GM23338 (cell line): ENCODE data around the gene RPL10. TPM values are rescaled to one million over a fixed set of nuclear protein-coding genes. Genes with fewer than 3 reads are reported as not detected.
A peak's percentile ranks its signal among the peaks of the same experiment; 100 is the strongest.

Experiments
- ATAC-seq: fragments of 200-7000 bp; cut with Tn5 transposase; 3 replicates; pipeline ENCODE4 v1.9.1; 2020
- DNase-seq: peaks from one replicate; pipeline ENCODE4 v3.0.0-alpha.2; 2015; ENCODE audit warnings: low spot score
- H2AFZ ChIP-seq: fragments of 200-600 bp; sonication (generic); 2 replicates; pipeline ENCODE4 v1.8.0; 2016; ENCODE audit warnings: antibody characterized with exemption, mild to moderate bottlenecking, moderate library complexity
- H3F3A ChIP-seq: fragments of 200-600 bp; sonication (generic); replicated peaks from 2 replicates; pipeline ENCODE4 v1.8.0; 2017; ENCODE audit warnings: antibody characterized with exemption, mixed run types, low read depth
- H3K27ac ChIP-seq: fragments of 200-600 bp; sonication (generic); 2 replicates; pipeline ENCODE4 v1.6.1; 2016; ENCODE audit warnings: low read depth
- H3K27me3 ChIP-seq: fragments of 200-600 bp; sonication (generic); 2 replicates; pipeline ENCODE4 v1.8.0; 2016; ENCODE audit warnings: mild to moderate bottlenecking, mixed run types, moderate library complexity; ENCODE audit not compliant: insufficient read depth
- H3K36me3 ChIP-seq: fragments of 200-600 bp; sonication (generic); 2 replicates; pipeline ENCODE4 v1.8.0; 2016; ENCODE audit warnings: mild to moderate bottlenecking; ENCODE audit not compliant: insufficient read depth
- H3K4me1 ChIP-seq: fragments of 200-600 bp; sonication (generic); 2 replicates; pipeline ENCODE4 v1.8.0; 2016; ENCODE audit warnings: mild to moderate bottlenecking, moderate library complexity; ENCODE audit not compliant: insufficient read depth
- H3K4me2 ChIP-seq: fragments of 200-600 bp; sonication (generic); 2 replicates; pipeline ENCODE4 v1.7.1; 2017; ENCODE audit warnings: mixed run types
- H3K4me3 ChIP-seq: fragments of 200-600 bp; sonication (generic); 2 replicates; pipeline ENCODE4 v1.6.1; 2016; ENCODE audit warnings: mixed run types
- H3K79me2 ChIP-seq: fragments of 200-600 bp; sonication (generic); replicated peaks from 2 replicates; pipeline ENCODE4 v1.8.0; 2017; ENCODE audit warnings: mild to moderate bottlenecking; ENCODE audit not compliant: insufficient read depth
- H3K9me2 ChIP-seq: fragments of 200-600 bp; sonication (generic); 2 replicates; pipeline ENCODE4 v1.8.0; 2017; ENCODE audit not compliant: insufficient read depth
- H4K20me1 ChIP-seq: fragments of 200-600 bp; sonication (generic); replicated peaks from 2 replicates; pipeline ENCODE4 v1.8.0; 2017; ENCODE audit warnings: mild to moderate bottlenecking; ENCODE audit not compliant: insufficient read depth
- H3K27ac Mint-ChIP-seq: 2 replicates; pipeline ENCODE4 v1.8.0; 2020; ENCODE audit warnings: inconsistent platforms, mild to moderate bottlenecking, moderate library complexity, mixed read lengths
- H3K27me3 Mint-ChIP-seq: 3 replicates; pipeline ENCODE4 v1.8.0; 2022; ENCODE audit warnings: low read depth, mild to moderate bottlenecking, moderate library complexity, mixed read lengths, inconsistent platforms; ENCODE audit not compliant: insufficient read depth, poor library complexity
- H3K36me3 Mint-ChIP-seq: 3 replicates; pipeline ENCODE4 v1.8.0; 2021; ENCODE audit warnings: low read depth, mild to moderate bottlenecking, inconsistent platforms, moderate library complexity, mixed read lengths
- H3K4me1 Mint-ChIP-seq: 3 replicates; pipeline ENCODE4 v1.8.0; 2020; ENCODE audit warnings: mild to moderate bottlenecking, inconsistent platforms, mixed read lengths
- H3K4me3 Mint-ChIP-seq: 3 replicates; pipeline ENCODE4 v1.8.0; 2021; ENCODE audit warnings: moderate library complexity, mild to moderate bottlenecking, inconsistent platforms, mixed read lengths
- H3K9me3 Mint-ChIP-seq: 3 replicates; pipeline ENCODE4 v1.8.0; 2020; ENCODE audit warnings: moderate library complexity, mild to moderate bottlenecking, inconsistent platforms, mixed read lengths
- CREB1 ChIP-seq: fragments of 250-450 bp; sonication (Bioruptor Pico); IDR thresholded peaks from 2 replicates; pipeline ENCODE4 v1.5.0; 2020; ENCODE audit warnings: low read depth, mild to moderate bottlenecking, moderate library complexity
- CTCF ChIP-seq, 2 experiments: fragments of 200-600 bp in 1 of 2; sonication (generic) in 1 of 2; conservative IDR thresholded peaks; 2 replicates each; pipeline versions ENCODE4 v1.5.1 to v1.6.1; 2016 to 2017; ENCODE audit warnings: antibody characterized with exemption in 2 of 2, low read depth in 2 of 2, mild to moderate bottlenecking in 2 of 2, moderate library complexity in 1 of 2
- EZH2 ChIP-seq: fragments of 200-600 bp; sonication (generic); IDR thresholded peaks from one replicate; pipeline ENCODE4 v1.8.0; 2017; ENCODE audit warnings: antibody characterized with exemption, mild to moderate bottlenecking, low read depth; ENCODE audit not compliant: unreplicated experiment
- EZH2phosphoT487 ChIP-seq: fragments of 200-600 bp; sonication (generic); IDR thresholded peaks from one replicate; pipeline ENCODE4 v1.8.1; 2018; ENCODE audit warnings: antibody characterized with exemption; ENCODE audit not compliant: unreplicated experiment
- JUNB ChIP-seq: IDR thresholded peaks from one replicate; pipeline ENCODE4 v1.6.1; 2016; ENCODE audit warnings: antibody characterized with exemption; ENCODE audit not compliant: unreplicated experiment
- NANOG ChIP-seq: IDR thresholded peaks from 2 replicates; pipeline ENCODE4 v1.6.1; 2016; ENCODE audit warnings: antibody characterized with exemption, borderline replicate concordance
- POLR2AphosphoS5 ChIP-seq: IDR thresholded peaks from 2 replicates; pipeline ENCODE4 v1.6.1; 2016; ENCODE audit warnings: antibody characterized with exemption, low read depth
- REST ChIP-seq: IDR thresholded peaks from one replicate; pipeline ENCODE4 v1.6.1; 2018; ENCODE audit warnings: antibody characterized with exemption; ENCODE audit not compliant: unreplicated experiment
- STAT1 ChIP-seq: IDR thresholded peaks from one replicate; pipeline ENCODE4 v1.6.1; 2016; ENCODE audit warnings: antibody characterized with exemption; ENCODE audit not compliant: unreplicated experiment
- ZNF331 ChIP-seq: fragments of 250-450 bp; sonication (Bioruptor Pico); IDR thresholded peaks from 2 replicates; pipeline ENCODE4 v1.5.0; 2020; ENCODE audit warnings: low read depth, mild to moderate bottlenecking, moderate library complexity
- ZNF462 ChIP-seq: fragments of 250-450 bp; sonication (Bioruptor Pico); IDR thresholded peaks from 2 replicates; pipeline ENCODE4 v1.5.0; 2020; ENCODE audit warnings: mild to moderate bottlenecking, moderate library complexity
- polyA plus RNA-seq: library from polyadenylated mRNA; unstranded; fragments of >200 nt; fragmentation: Nextera tagmentation; extraction: Ambion mirVana; gene quantifications from 2 replicates; pipeline ENCODE4 v1.2.1, GENCODE V29; 2016
- total RNA-seq: library from RNA; depleted of rRNA; stranded (reverse); fragments of >200 nt; shearing (Covaris generic); gene quantifications from 2 replicates; pipeline ENCODE4 v1.2.3, GENCODE V29; 2014

The RPL10 gene
- total and polyA plus RNA-seq, 2 experiments from 2014 or later: 1,696 to 4,929 TPM

GRCh38 chrX:154369449-154370299, 28.5 kb upstream of the RPL10 start (continued):
- TF ChIP-seq REST: peak; percentile 2
- TF ChIP-seq CREB1 (CRISPR knock-in tag): no peak
- TF ChIP-seq EZH2: no peak
- TF ChIP-seq JUNB: no peak
- peak; percentile 46 for TF ChIP-seq POLR2AphosphoS5

- Histone ChIP-seq H3K36me3 (no peaks in the 10 kb centered on the region), H3F3A (0 out of 2 replicates have a peak, but pooled peaks cover 7% of the 10 kb centered on the region), H2AFZ (no peak overlapping the region), H3K4me3 (peak overlapping the region; percentile 84), H3K9me2 (no peaks in the 10 kb centered on the region), H3K79me2 (peaks cover 49% of the 10 kb centered on the region), H4K20me1 (peaks cover 6% of the 10 kb centered on the region), H3K4me1 (0 out of 2 replicates have a peak, but pooled peaks cover 4% of the 10 kb centered on the region), H3K27ac (peak overlapping the region; percentile 95), H3K27me3 (no peaks in the 10 kb centered on the region), H3K4me2 (peak overlapping the region; percentile 88)
- peaks cover 6% of the 10 kb centered on the region; the same call in 1 of the 3 replicates for H3K4me1 Mint-ChIP-seq
- peak overlapping the region; percentile 99 for H3K27ac Mint-ChIP-seq
- ATAC-seq (no peak), DNase-seq (no peak)
- H3K9me3 Mint-ChIP-seq: peaks cover 5% of the 10 kb centered on the region; the same call in 2 of the 3 replicates
- H3K27me3 Mint-ChIP-seq: peaks cover 20% of the 10 kb centered on the region
- peak overlapping the region; percentile 91 for H3K4me3 Mint-ChIP-seq
- peaks cover 41% of the 10 kb centered on the region for H3K36me3 Mint-ChIP-seq
- TF ChIP-seq EZH2phosphoT487 (no peak), EZH2 (no peak), ZNF462 (CRISPR knock-in tag) (no peak), STAT1 (no peak), JUNB (no peak), NANOG (no peak), POLR2AphosphoS5 (no peak), CTCF (conservative IDR thresholded peaks at IDR 0.05; ENCODE audit: low read depth in 2 of 2) (no peak), ZNF331 (CRISPR knock-in tag) (no peak), CREB1 (CRISPR knock-in tag) (no peak)
These were observed 27.7 kb upstream of the RPL10 start for GRCh38 chrX:154370300-154371016.
